Measurements from ENCODE around the gene NPB.
"Not testable (repeated sequence)": the region's sequence is repeated elsewhere in the genome, so short reads cannot be mapped to it uniquely, and the experiment has no call there.

- not testable (repeated sequence) for TF ChIP-seq CTCF (IDR thresholded peaks at IDR 0.05; ENCODE audit: low read depth, low read length, missing input control); TAF1 (conservative IDR thresholded peaks at IDR 0.05); MAX (IDR thresholded peaks at IDR 0.05); HNF4A (conservative IDR thresholded peaks at IDR 0.05); ATF3 (IDR thresholded peaks at IDR 0.05); GABPA (IDR thresholded peaks at IDR 0.05 in 1 of 2, conservative IDR thresholded peaks at IDR 0.05 in 1 of 2); SP1 (IDR thresholded peaks at IDR 0.05); ZBTB33 (IDR thresholded peaks at IDR 0.05)
- TF ChIP-seq RXRA (IDR thresholded peaks at IDR 0.05) = peak in 1 of 2 donors; percentile 19
Measured at GRCh38 chr17:81918333-81918669, 16.3 kb downstream of the NPB start.

All from liver (tissue), 3 donors.